ENCODE results near the gene REL. TPM values are rescaled to one million over a fixed set of nuclear protein-coding genes. Genes with fewer than 3 reads are reported as not detected.

The REL gene
- total RNA-seq, 1 experiment from 2014 or later, result 11.5 TPM

GRCh38 chr2:60966507-60967405 lies 85.4 kb downstream of the REL start:
- Histone ChIP-seq H3K27me3 (replicated peaks; ENCODE audit: insufficient read depth, low read depth, low read length, poor library complexity) (no peaks in the 10 kb centered on the region), H3K27ac (ENCODE audit: low read depth, low read length, poor library complexity, severe bottlenecking) (no peak overlapping the region), H3K4me3 (ENCODE audit: low read depth, low read length, poor library complexity, severe bottlenecking) (no peak overlapping the region), H3K9me3 (ENCODE audit: low read depth, low read length, poor library complexity, severe bottlenecking) (no peaks in the 10 kb centered on the region), H3K4me1 (ENCODE audit: insufficient read depth, low read length, poor library complexity, severe bottlenecking) (no peaks in the 10 kb centered on the region), H3K36me3 (ENCODE audit: insufficient read depth, low read length, poor library complexity, severe bottlenecking) (no peaks in the 10 kb centered on the region)
- ChIA-PET CTCF (no interaction called here), POLR2A (ENCODE audit: low non-redundant PET) (no interaction called here)
- TF ChIP-seq EZH2 (IDR thresholded peaks at IDR 0.05; ENCODE audit: borderline replicate concordance, low read depth, low read length, poor library complexity, severe bottlenecking), result no peak
- TF ChIP-seq CTCF (conservative IDR thresholded peaks at IDR 0.05; ENCODE audit: low read depth, low read length), result no peak
- no TSS peak for BruUV-seq (replicated peaks)
- intact Hi-C loops (cut with micrococcal nuclease; ENCODE audit: unreplicated experiment), result no loop called here
- DNase-seq (ENCODE audit: low spot score), result no peak

GRCh38 chr2:60972889-60973656 lies 91.7 kb downstream of the REL start:
- no peak overlapping the region for H3K27ac ChIP-seq (ENCODE audit: low read depth, low read length, poor library complexity, severe bottlenecking)
- ChIA-PET CTCF (no interaction called here), POLR2A (ENCODE audit: low non-redundant PET) (no interaction called here)
- intact Hi-C loops (cut with micrococcal nuclease; ENCODE audit: unreplicated experiment), result no loop called here
- no TSS peak for BruUV-seq (replicated peaks)
- H3K36me3 ChIP-seq (ENCODE audit: insufficient read depth, low read length, poor library complexity, severe bottlenecking), result no peaks in the 10 kb centered on the region
- H3K9me3 ChIP-seq (ENCODE audit: low read depth, low read length, poor library complexity, severe bottlenecking), result no peaks in the 10 kb centered on the region
- no peak for DNase-seq (ENCODE audit: low spot score)
- H3K27me3 ChIP-seq (replicated peaks; ENCODE audit: insufficient read depth, low read depth, low read length, poor library complexity), result no peaks in the 10 kb centered on the region
- no peaks in the 10 kb centered on the region for H3K4me1 ChIP-seq (ENCODE audit: insufficient read depth, low read length, poor library complexity, severe bottlenecking)
- no peak overlapping the region for H3K4me3 ChIP-seq (ENCODE audit: low read depth, low read length, poor library complexity, severe bottlenecking)
- TF ChIP-seq CTCF (conservative IDR thresholded peaks at IDR 0.05; ENCODE audit: low read depth, low read length), result no peak
- TF ChIP-seq EZH2 (IDR thresholded peaks at IDR 0.05; ENCODE audit: borderline replicate concordance, low read depth, low read length, poor library complexity, severe bottlenecking), result no peak

- no peak for DNase-seq (ENCODE audit: low spot score)
- TF ChIP-seq CTCF (conservative IDR thresholded peaks at IDR 0.05; ENCODE audit: low read depth, low read length), result no peak
- TF ChIP-seq EZH2 (IDR thresholded peaks at IDR 0.05; ENCODE audit: borderline replicate concordance, low read depth, low read length, poor library complexity, severe bottlenecking), result no peak
- Histone ChIP-seq H3K4me1 (ENCODE audit: insufficient read depth, low read length, poor library complexity, severe bottlenecking) (no peaks in the 10 kb centered on the region), H3K4me3 (ENCODE audit: low read depth, low read length, poor library complexity, severe bottlenecking) (no peak overlapping the region), H3K36me3 (ENCODE audit: insufficient read depth, low read length, poor library complexity, severe bottlenecking) (no peaks in the 10 kb centered on the region), H3K9me3 (ENCODE audit: low read depth, low read length, poor library complexity, severe bottlenecking) (no peaks in the 10 kb centered on the region), H3K27me3 (replicated peaks; ENCODE audit: insufficient read depth, low read depth, low read length, poor library complexity) (no peaks in the 10 kb centered on the region), H3K27ac (ENCODE audit: low read depth, low read length, poor library complexity, severe bottlenecking) (no peak overlapping the region)
- POLR2A ChIA-PET (ENCODE audit: low non-redundant PET), result no interaction called here
- CTCF ChIA-PET, result no interaction called here
- intact Hi-C loops (cut with micrococcal nuclease; ENCODE audit: unreplicated experiment), result no loop called here
- BruUV-seq (replicated peaks), result no TSS peak
Measured at GRCh38 chr2:60973705-60974104, 92.3 kb downstream of the REL start.

Data from A673 (cell line).